Measurements from ENCODE around the gene EIF2B4. TPM values are rescaled to one million over a fixed set of nuclear protein-coding genes. Genes with fewer than 3 reads are reported as not detected.
A peak's percentile ranks its signal among the peaks of the same experiment; 100 is the strongest.

The EIF2B4 gene
- total and polyA plus RNA-seq, 2 of the 13 experiments (the other 11 are each of a cell fraction or from before 2014, with no cell fraction given) = 91.5 to 96.4 TPM

GRCh38 chr2:27356382-27357181 is 13.6 kb downstream of the EIF2B4 start, which contains the start of gene GTF3C2 (continued):
- TF ChIP-seq ZNF543 (CRISPR knock-in tag; IDR thresholded peaks at IDR 0.05) (no peak; the same call in none of the 2 replicates), ZBTB49 (CRISPR knock-in tag; IDR thresholded peaks at IDR 0.05; ENCODE audit: borderline replicate concordance) (no peak), NFE2 (CRISPR knock-in tag; IDR thresholded peaks at IDR 0.05) (no peak), ZNF101 (CRISPR knock-in tag; IDR thresholded peaks at IDR 0.05; ENCODE audit: borderline replicate concordance, low read depth) (no peak), MED13 (CRISPR knock-in tag; IDR thresholded peaks at IDR 0.05) (peak; percentile 66), RFX1 (IDR thresholded peaks at IDR 0.05) (no peak), U2AF1 (optimal IDR thresholded peaks at IDR 0.05; ENCODE audit: low read depth, low read length) (no peak), ZBTB7B (CRISPR knock-in tag; IDR thresholded peaks at IDR 0.05) (peak; percentile 78; the same call in 1 of the 2 replicates), ZNF781 (CRISPR knock-in tag; IDR thresholded peaks at IDR 0.05; ENCODE audit: borderline replicate concordance, not compliant biosample characterization) (peak; percentile 77), SKI (IDR thresholded peaks at IDR 0.05; ENCODE audit: partially characterized antibody) (peak; percentile 69), ZNF7 (CRISPR knock-in tag; IDR thresholded peaks at IDR 0.05) (no peak), DRAP1 (CRISPR knock-in tag; IDR thresholded peaks at IDR 0.05) (peak; percentile 79), ARNT (IDR thresholded peaks at IDR 0.05) (no peak), NFRKB (IDR thresholded peaks at IDR 0.05) (peak; percentile 87), HBP1 (CRISPR knock-in tag; IDR thresholded peaks at IDR 0.05; ENCODE audit: low read depth) (peak; percentile 88), SOX5 (CRISPR knock-in tag; IDR thresholded peaks at IDR 0.05; ENCODE audit: borderline replicate concordance) (peak; percentile 67), ZNF326 (CRISPR knock-in tag; IDR thresholded peaks at IDR 0.05; ENCODE audit: borderline replicate concordance) (no peak), AHDC1 (CRISPR knock-in tag; IDR thresholded peaks at IDR 0.05; ENCODE audit: borderline replicate concordance) (peak; percentile 41; the same call in 1 of the 2 replicates), EEA1 (CRISPR knock-in tag; IDR thresholded peaks at IDR 0.05; ENCODE audit: borderline replicate concordance) (no peak), ZNF788 (CRISPR knock-in tag; IDR thresholded peaks at IDR 0.05; ENCODE audit: borderline replicate concordance) (peak; percentile 82), ZMYM4 (CRISPR knock-in tag; IDR thresholded peaks at IDR 0.05) (peak; percentile 77)
